HG03060 (cell line): ENCODE results near the gene KRTAP1-5.
"Not testable (repeated sequence)": the region's sequence is repeated elsewhere in the genome, so short reads cannot be mapped to it uniquely, and the experiment has no call there.

ENCODE experiments used
- ATAC-seq: cut with Tn5 transposase; IDR thresholded peaks from one replicate; pipeline ENCODE4 v1.9.1; 2021; ENCODE audit warnings: low read depth, moderate number of reproducible peaks; ENCODE audit not compliant: unreplicated experiment

The KRTAP1-5 gene

DNA sequence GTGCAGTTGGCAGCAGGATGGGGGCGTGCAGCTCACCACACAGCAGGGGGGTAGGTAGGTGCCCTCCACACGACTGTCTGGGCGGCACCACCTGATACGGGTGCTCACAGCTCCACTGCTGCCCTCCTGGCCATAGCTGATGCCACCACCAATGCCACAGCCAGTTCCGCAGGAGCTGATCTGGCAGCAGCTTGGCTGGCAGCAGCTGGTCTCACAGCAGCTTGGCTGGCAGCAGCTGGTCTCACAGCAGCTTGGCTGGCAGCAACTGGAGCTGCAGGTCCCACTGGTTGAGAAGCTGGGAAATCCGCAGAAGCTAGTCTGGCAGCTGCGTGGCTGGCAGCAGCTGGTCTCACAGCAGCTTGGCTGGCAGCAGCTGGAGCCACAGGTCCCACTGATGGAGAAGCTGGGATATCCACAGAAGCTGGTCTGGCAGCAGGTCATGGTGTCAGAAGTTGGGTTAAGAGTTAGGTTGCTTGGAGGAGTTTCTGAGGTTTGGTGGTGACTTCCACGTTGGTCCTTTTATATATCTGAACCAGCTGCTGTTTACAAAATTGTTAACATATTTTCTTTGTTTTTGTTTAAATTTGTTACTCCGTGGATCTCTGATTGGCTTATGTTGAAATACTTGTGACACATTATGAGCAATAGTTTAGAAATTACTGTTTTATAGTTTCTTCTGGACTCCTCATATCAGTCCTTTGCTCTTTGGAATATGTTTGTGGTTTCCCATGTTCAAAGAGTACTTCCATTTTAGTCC is at the start of gene KRTAP1-5:
Gene KRTAP1-5, minus strand, starts transcription at position 494 of the 757 bp plus-strand sequence. Its CDS starts 53 bp downstream, at position 441.
- no peak for ATAC-seq

DNA sequence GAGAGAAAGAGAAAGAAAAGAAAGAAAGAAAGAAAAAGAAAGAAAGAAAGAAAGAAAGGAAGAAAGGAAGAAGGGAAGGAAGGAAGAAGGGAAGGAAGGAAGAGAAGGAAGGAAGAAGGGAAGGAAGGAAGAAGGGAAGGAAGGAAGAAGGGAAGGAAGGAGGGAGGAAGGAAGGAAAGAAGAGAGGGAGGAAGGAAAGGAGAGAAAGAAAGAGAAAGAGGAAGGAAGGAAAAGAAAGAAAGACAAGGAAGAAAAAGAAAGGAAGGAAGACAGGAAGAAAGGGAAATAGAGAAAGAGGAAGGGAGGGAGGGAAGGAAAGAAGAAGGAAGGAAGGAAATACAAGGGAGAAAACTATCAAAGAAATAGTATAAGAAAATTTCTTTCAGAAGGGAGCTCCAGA is 49.8 kb upstream of the KRTAP1-5 start:
- no peak for ATAC-seq

GRCh38 chr17:41073676-41074075 is 46.7 kb upstream of the KRTAP1-5 start:
- ATAC-seq: no peak

DNA sequence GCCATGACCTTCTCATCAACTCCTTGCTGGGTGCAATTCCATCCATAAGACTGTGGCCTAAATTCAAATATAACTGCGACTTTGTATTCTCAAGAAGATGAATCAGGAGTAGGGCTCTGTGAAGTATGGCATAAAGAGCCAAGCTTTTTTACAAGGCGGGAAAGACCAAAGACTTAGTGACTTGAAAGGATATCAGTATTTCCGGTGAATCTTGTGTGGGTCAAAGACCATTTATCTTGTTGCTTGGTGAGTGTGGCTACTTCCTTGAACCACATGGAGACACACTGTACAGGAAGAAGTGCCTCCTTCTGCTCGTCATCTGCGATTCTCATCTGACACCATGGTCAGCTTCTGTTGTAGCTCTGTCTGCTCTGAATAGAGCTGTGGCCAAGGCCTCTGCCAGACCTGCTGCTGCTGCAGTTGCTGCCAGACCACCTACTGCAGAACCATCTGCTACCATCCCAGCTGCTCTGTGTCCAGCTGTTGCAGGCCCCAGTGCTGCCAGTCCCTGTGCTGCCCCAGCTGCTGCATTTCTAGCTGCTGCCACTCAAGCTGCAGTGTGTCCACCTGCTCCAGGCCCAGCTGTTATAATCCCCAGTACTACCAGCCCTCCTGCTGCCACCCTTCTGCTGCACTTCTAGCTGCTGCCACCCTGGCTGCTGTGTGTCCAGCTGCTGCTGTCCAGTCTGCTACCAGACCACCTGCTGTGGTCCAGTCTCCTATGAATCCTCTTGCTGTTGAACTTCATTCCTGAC is 44.8 kb upstream of the KRTAP1-5 start:
- no peak for ATAC-seq

DNA sequence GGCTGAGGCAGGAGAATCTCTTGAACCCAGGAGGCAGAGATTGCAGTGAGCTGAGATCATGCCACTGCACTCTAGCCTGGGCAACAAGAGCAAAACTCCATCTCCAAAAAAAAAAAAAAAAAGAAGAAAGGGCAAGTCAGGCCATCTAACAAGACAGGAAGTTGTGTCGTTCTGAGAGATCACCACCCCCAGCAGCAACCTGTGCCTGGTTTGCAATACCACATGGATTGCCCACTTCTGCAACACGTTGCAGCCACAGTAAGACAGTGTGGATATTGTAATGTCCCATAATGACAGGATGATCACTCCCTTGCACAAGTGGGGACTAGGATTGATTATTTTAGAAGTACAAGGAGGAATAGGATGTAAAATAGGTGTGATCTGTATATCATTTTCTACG is 42.0 kb upstream of the KRTAP1-5 start:
- ATAC-seq: no peak

DNA sequence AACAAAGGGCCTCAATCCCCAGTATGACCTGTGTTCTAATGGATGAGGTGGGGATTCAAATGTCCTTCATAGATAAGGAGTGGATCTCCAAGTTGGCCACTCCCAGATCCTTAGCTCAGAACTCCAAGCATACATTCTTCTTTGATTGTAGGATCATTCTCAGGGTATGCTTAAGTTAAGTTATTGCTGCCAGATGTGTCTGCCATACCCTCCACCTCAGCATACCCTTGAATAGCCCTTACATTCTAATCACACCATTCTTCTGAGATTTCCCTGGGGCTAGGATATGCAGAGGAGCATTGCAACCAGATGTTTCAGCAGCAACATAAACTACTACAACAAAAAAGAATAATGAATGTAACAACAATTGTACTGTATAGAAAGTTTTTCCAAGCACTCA is 40.3 kb upstream of the KRTAP1-5 start:
- no peak for ATAC-seq

DNA sequence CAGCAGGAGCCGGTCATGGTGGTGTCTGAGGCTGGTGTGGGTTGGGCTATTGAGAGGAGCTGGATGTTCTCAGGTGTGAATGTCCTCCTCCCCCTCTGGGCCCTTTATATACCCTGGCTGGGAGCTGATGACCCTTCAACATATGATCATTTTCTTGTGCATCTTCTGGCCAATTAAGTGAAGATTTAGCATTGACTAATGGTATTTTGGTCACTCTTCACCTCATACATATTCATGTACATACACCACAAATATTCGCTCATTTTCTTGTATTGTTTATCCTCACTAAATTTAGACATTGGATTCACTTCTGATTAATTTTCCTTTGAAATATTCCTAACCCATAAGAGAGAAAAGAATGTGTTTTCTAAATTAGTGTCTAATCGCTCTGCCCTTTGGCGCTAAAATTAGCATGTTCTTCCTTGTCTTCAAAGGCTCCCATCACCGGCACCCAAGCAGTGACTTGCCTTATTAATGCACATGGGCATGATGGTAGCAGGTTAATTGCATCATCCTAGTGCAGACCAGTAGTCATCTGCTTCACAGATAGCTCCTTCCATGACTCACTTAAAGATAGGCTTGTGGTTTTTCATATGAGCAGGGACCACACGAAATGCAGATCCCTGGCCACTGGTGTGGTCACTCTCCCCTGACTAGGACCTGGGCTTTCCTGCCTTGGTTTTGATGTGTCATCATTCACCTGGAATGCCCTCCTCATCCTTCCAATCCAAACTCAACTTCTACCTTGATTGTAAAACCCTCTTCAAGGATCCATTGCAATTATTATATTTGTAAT is 39.0 kb upstream of the KRTAP1-5 start, which contains the start of gene KRTAP2-4:
Gene KRTAP2-4, minus strand, starts transcription at position 51 of the 796 bp plus-strand sequence. Its CDS starts 34 bp downstream, at position 17.
- no peak for ATAC-seq

- not testable (repeated sequence) for ATAC-seq
Measured at GRCh38 chr17:41065016-41065689, 38.1 kb upstream of the KRTAP1-5 start.

GRCh38 chr17:41064301-41064700 is 37.3 kb upstream of the KRTAP1-5 start:
- no peak for ATAC-seq

DNA sequence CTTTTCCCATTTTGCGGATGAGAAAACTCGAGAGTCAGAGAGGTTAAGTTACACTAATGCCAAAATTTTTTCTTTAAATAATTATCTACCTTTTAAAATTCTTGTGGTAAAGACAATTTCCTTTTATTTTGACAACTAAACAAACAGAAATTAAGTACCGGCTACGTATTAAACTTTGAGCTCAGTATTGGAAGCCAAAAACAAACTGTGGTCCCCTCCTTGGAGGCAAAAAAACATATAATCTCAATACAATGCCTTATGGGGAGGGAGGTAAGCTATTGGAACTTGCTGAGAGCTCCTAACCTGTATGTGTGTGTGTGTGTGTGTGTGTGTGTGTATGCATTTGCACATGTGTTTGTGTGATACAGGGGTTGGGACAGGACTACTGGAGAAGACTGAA is 36.4 kb upstream of the KRTAP1-5 start:
- no peak for ATAC-seq

GRCh38 chr17:41061964-41062363 is 35.0 kb upstream of the KRTAP1-5 start:
- no peak for ATAC-seq

DNA sequence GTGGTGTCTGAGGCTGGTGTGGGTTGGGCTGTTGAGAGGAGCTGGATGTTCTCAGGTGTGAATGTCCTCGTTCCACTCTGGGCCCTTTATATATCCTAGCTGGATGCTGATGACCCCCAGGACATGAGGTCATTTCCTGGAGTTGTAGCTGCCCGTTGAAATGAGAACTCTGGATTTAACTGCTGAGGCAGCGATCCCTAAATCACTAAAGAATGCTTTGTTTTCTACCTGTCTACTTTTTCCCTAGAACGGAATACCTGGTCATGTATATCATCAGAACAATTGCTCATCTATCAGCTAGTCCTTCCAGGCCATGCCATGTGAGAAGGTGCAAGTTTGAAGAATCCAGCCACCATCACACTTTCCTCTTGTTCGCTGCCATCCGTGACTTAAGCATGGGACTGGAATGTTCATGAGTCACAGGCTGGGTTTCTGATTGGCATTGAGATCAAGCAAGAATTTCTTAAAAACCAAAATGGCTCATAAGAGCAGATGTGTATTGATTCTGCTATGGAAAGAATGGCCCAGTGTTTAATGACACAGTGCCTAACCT is 33.1 kb upstream of the KRTAP1-5 start, which contains the start of gene KRTAP2-3:
Gene KRTAP2-3, minus strand, starts transcription at position 63 of the 553 bp plus-strand sequence. CDS start 64 bp downstream, outside the sequence.
- ATAC-seq: no peak

DNA sequence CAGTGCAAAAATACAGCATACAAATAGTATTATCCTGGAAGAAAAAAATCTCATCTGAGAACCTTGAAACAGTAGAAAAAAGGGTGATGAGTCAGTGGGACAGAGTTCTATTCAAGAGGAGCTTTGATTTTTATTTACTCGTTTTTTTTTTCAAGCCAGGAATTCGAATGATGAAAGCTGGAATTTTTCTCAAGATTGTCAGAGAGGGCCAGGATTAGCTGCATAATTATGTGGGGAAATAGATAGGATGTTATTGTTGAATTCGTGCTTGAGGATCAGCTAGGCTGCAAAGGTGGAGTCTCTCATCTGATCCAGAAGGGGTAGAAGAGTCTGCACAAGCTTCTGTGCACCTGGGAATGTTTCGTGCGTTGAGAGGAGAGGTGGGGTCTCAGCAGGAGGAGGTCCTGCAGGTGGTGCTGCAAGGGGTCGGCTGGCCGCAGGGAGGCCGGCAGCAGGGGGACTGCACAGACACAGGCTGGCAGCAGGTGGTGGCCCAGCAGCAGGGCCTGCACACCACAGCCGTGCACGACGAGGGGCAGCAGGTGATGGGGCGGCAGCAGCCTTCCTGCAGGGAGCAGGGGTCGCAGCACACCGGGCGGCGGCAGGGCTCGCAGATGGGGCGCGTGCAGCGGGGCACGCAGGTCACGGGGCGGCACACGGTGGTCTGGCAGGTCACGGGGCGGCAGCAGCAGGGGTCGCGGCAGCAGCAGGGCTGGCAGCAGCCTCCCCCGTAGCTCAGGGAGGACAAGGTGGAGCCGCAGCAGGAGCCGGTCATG is 32.5 kb upstream of the KRTAP1-5 start:
- ATAC-seq: not testable (repeated sequence)

DNA sequence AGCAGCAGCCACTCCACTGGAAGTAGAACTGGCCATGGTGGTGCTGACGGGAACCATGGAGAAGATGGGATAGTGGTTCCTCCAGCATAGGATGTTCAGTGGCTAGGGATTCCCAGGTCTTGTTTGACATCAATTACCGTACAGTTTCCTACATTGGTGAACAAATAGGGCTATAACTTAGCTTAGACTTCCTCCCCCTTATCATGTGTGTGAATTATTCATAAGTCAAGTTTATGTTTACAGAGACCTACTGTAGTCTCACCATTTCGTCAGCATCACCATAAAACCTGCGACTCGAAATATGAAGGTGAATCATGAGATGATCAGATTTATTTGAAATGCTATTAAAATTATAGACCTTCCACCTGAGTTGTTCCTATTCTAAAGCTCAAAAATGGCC is 31.7 kb upstream of the KRTAP1-5 start:
- ATAC-seq: no peak

GRCh38 chr17:41057547-41057946 is 30.5 kb upstream of the KRTAP1-5 start:
- no peak for ATAC-seq

GRCh38 chr17:41055130-41055529 is 28.1 kb upstream of the KRTAP1-5 start, which contains the start of gene KRTAP2-2:
Gene KRTAP2-2 (minus strand): TSS chr17:41055230. CDS start chr17:41055211, 19 bp downstream.
- ATAC-seq: not testable (repeated sequence)

DNA sequence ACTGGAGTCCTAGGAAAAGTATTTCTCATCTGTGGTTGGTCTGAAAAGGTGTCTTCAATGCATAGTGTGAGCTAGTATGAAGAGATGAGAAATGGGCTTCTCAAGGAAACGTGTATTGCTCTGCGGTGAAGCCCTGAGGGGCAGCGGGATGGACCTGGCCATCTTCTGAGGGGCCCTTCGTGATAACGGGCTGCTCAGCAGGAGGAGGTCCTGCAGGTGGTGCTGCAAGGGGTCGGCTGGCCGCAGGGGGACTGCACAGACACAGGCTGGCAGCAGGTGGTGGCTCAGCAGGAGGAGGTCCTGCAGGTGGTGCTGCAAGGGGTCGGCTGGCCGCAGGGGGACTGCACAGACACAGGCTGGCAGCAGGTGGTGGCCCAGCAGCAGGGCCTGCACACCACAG is 27.5 kb upstream of the KRTAP1-5 start:
- ATAC-seq: not testable (repeated sequence)

DNA sequence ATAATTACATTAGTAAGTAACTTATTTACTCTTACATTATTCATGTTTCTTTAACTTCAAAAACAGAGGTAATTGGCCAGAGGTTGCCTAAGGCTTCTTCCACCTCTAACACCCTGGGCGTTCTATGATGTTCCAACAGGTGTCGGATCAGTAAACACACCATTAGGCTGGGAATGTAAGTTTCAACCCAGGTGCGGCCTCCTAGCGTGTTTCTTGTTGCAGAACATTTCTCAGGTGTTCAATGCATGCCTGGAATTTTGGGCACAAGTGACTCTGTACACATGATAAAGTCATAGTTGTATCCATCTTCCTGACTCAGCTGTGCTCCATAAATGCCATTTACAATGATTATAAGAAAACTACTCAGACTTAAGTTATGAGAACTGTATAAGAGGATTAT is 27.0 kb upstream of the KRTAP1-5 start:
- no peak for ATAC-seq

DNA sequence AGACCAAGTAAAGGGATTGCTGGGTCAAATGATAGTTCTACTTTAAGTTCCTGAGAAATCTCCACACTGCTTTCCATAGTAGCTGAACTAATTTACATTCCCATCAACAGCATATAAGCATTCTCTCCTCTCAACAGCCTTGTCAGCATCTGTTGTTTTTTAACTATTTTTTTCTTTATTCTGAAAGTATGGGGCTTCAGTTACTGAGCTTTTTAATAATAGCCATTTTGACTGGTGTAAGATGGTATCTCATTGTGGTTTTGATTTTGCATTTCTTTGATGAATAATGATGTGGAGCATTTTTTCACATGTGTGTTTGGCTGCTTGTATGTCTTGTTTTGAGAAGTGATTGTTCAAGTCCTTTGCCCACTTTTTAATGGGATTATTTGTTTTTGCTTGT is 25.6 kb upstream of the KRTAP1-5 start:
- no peak for ATAC-seq
